Body of pancreas (tissue), 4 donors: ENCODE data around the gene NGEF.
"Not testable (repeated sequence)": the region's sequence is repeated elsewhere in the genome, so short reads cannot be mapped to it uniquely, and the experiment has no call there.

Experiments used
- POLR2A ChIP-seq, 3 donors: fragments of 450-650 bp; IDR thresholded peaks; one replicate each; pipeline ENCODE4 v1.6.1; 2016; ENCODE audit warnings: antibody characterized with exemption in 3 of 3, mild to moderate bottlenecking in 2 of 3
- TF ChIP-seq, protein P1 (sequence below), 7 experiments: fragments of 450-650 bp in 4 of 7; fragments of 200-600 bp in 3 of 7; sonication (generic) in 3 of 7; IDR thresholded peaks; one replicate each; pipeline ENCODE4 v1.5.1; 2016 to 2019; ENCODE audit warnings: antibody characterized with exemption in 7 of 7

DNA sequence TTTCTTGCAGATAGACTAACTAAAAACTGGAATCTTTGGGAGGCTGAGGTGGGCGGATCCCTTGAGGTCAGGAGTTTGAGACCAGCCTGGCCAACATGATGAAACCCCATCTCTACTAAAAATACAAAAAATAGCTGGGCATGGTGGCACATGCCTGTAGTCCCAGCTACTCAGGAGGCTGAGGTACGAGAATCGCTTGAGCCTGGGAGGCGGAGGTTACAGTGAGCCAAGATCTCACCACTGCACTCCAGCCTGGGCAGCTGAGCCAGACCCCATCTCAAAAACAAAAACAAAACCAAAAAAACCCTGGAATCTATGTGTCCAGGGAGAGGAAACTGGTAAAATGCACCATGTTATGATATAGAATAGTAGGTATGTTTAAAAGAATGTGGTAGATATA is 39.5 kb upstream of the NGEF start:
- not testable (repeated sequence) for TF ChIP-seq POLR2A (IDR thresholded peaks at IDR 0.05)
- TF ChIP-seq, protein P1, sequence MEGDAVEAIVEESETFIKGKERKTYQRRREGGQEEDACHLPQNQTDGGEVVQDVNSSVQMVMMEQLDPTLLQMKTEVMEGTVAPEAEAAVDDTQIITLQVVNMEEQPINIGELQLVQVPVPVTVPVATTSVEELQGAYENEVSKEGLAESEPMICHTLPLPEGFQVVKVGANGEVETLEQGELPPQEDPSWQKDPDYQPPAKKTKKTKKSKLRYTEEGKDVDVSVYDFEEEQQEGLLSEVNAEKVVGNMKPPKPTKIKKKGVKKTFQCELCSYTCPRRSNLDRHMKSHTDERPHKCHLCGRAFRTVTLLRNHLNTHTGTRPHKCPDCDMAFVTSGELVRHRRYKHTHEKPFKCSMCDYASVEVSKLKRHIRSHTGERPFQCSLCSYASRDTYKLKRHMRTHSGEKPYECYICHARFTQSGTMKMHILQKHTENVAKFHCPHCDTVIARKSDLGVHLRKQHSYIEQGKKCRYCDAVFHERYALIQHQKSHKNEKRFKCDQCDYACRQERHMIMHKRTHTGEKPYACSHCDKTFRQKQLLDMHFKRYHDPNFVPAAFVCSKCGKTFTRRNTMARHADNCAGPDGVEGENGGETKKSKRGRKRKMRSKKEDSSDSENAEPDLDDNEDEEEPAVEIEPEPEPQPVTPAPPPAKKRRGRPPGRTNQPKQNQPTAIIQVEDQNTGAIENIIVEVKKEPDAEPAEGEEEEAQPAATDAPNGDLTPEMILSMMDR (IDR thresholded peaks at IDR 0.05), result not testable (repeated sequence)
